DMS114 treated with DMSO at 0.1 percent for 48 hours (cell line): ENCODE measurements around the gene CAPN10.

Experiments
- DNase-seq: peaks from one replicate; lab custom pipeline; 2025; ENCODE audit not compliant: unreplicated experiment; lab: John Stamatoyannopoulos, UW

The CAPN10 gene

GRCh38 chr2:240620859-240621258 lies 34.3 kb downstream of the CAPN10 start:
- DNase-seq, result no peak

GRCh38 chr2:240622060-240622411 lies 35.5 kb downstream of the CAPN10 start:
- no peak for DNase-seq

GRCh38 chr2:240622531-240623235 lies 36.1 kb downstream of the CAPN10 start:
- DNase-seq, result no peak

GRCh38 chr2:240623531-240624010 lies 37.0 kb downstream of the CAPN10 start:
- no peak for DNase-seq

GRCh38 chr2:240624011-240624949 lies 37.7 kb downstream of the CAPN10 start:
- no peak for DNase-seq

GRCh38 chr2:240624950-240625621 lies 38.6 kb downstream of the CAPN10 start, which contains the start of gene GPR35:
Gene GPR35, plus strand, starts transcription at chr2:240625480. Its CDS starts 4,473 bp downstream, at chr2:240629953.
- DNase-seq, result no peak

GRCh38 chr2:240626531-240627300 lies 40.2 kb downstream of the CAPN10 start:
- DNase-seq, result no peak

- DNase-seq, result no peak
Measured at GRCh38 chr2:240627736-240628506, 41.4 kb downstream of the CAPN10 start.

- no peak for DNase-seq
Measured at GRCh38 chr2:240628507-240628807, 41.9 kb downstream of the CAPN10 start.

- DNase-seq, result no peak
Measured at GRCh38 chr2:240628808-240629618, 42.5 kb downstream of the CAPN10 start.

- no peak for DNase-seq
Measured at GRCh38 chr2:240629619-240629967, 43.1 kb downstream of the CAPN10 start.

- DNase-seq, result no peak
Measured at GRCh38 chr2:240629968-240630770, 43.6 kb downstream of the CAPN10 start.

- no peak for DNase-seq
Measured at GRCh38 chr2:240630771-240631547, 44.4 kb downstream of the CAPN10 start.

- DNase-seq, result no peak
Measured at GRCh38 chr2:240631548-240632305, 45.2 kb downstream of the CAPN10 start.

- DNase-seq, result no peak
Measured at GRCh38 chr2:240632306-240632721, 45.8 kb downstream of the CAPN10 start.

- DNase-seq, result no peak
Measured at GRCh38 chr2:240635121-240635997, 48.8 kb downstream of the CAPN10 start.
